Hematopoietic multipotent progenitor cell treated with erythropoietin and hydrocortisone succinate and interleukin-3 and kit ligand, for 15 days (in vitro differentiated cells): ENCODE results near the gene EPAS1.
"Not testable (repeated sequence)": the region's sequence is repeated elsewhere in the genome, so short reads cannot be mapped to it uniquely, and the experiment has no call there.

Source experiments
- DNase-seq: peaks from one replicate; pipeline ENCODE4 v3.0.0-alpha.2; 2015; ENCODE audit warnings: low spot score

The EPAS1 gene

DNA sequence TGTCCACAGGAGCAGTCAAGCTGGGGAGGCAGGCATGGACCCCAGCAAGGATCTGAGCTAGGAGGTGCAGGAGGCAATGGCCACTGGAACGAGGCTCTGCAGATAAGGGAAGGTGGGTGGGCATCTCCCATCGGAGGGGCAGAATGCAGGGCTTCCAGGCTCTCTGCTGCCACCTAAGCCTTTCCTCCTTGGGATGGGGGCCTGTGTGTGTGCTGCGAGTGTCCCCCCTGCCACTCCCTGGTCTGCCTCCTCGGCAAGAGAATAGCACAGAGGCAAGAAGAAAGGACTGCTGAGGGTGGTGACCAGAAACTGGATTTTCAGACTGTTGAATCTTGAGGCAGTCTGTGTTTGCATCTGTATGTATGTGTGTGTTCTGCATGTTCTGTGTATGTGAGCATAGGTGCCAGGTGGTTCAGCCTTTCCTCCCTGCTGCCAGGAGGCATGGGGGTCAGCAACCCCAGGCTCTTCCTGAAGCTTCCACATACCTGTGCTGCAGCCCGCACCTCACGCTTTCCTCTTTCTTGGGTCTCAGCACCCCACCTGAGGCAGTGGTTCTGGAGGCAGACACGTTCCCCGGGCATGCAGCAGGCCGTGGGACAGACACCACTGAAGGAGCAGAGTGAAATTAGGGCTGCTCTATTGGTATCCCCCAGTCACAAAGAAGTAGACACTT is 86.7 kb downstream of the EPAS1 start:
- DNase-seq, result no peak

DNA sequence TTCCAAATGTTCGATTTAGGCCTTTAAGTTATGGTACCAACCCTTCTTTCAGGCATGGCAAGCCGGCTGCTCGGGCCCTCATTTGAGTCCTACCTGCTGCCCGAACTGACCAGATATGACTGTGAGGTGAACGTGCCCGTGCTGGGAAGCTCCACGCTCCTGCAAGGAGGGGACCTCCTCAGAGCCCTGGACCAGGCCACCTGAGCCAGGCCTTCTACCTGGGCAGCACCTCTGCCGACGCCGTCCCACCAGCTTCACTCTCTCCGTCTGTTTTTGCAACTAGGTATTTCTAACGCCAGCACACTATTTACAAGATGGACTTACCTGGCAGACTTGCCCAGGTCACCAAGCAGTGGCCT is 87.2 kb downstream of the EPAS1 start:
- no peak for DNase-seq

DNA sequence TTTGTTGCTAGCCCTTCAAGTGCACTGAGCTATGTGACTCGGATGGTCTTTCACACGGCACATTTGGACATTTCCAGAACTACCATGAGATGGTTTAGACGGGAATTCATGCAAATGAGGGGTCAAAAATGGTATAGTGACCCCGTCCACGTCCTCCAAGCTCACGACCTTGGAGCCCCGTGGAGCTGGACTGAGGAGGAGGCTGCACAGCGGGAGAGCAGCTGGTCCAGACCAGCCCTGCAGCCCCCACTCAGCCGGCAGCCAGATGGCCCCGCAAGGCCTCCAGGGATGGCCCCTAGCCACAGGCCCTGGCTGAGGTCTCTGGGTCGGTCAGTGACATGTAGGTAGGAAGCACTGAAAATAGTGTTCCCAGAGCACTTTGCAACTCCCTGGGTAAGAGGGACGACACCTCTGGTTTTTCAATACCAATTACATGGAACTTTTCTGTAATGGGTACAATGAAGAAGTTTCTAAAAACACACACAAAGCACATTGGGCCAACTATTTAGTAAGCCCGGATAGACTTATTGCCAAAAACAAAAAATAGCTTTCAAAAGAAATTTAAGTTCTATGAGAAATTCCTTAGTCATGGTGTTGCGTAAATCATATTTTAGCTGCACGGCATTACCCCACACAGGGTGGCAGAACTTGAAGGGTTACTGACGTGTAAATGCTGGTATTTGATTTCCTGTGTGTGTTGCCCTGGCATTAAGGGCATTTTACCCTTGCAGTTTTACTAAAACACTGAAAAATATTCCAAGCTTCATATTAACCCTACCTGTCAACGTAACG is 88.8 kb downstream of the EPAS1 start:
- no peak for DNase-seq

- no peak for DNase-seq
Measured at GRCh38 chr2:46386763-46387162, 89.6 kb downstream of the EPAS1 start.

GRCh38 chr2:46387292-46387691 is 90.1 kb downstream of the EPAS1 start:
- no peak for DNase-seq

DNA sequence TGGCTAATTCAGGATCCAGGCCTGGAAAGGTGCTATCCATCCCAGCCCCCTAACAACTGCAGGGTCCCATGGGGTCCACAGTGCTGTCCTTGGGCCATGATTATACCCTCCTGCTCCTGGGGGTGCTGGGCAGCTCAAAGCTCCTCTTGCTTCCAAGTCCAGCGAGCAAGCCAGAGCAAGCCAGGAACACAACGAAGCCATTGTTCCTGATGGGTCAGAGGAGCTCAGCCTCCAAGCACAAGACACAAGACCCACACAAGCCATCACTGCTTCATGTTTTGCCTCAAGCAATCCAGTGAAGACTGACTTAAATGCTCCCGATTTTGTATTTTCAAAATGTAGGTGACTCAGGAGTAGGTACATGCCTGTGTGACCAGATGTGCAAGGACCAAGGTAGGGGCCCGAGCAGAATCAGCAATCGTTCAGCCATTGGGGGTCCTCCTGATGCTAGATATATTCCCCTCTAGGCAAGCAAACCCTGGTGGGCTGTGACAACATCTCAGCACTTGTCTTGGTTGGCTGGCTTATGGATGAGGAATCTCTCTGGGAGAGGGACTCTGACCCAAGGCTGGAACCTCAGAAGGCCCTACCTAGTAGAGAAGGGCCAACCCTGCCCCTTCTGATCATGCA is 90.8 kb downstream of the EPAS1 start:
- DNase-seq, result no peak

GRCh38 chr2:46388881-46389280 is 91.7 kb downstream of the EPAS1 start:
- no peak for DNase-seq

DNA sequence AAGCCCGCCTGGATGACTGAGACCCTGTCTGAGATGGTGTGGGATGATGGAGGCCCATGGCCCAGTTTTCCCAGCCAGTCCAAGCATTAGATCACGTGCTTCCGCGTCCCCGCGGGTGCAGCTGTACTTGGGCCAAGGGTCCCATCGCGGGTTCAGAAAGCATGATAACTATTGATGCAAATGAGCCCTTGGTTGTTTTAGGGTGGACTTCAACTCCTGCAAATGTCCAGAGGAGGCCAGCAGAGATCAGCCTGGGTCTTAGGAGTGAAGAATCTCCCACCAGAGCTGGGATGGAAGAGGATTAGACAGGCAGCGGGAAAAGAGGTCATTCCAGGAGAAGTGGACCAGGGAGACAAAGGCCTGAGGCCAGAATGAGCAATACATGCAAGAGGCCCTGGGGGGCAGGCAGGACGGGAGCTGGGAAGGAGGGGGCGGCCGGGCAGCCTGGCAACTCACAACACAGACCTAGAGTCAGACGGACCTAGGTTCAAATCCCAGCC is 92.3 kb downstream of the EPAS1 start:
- no peak for DNase-seq

DNA sequence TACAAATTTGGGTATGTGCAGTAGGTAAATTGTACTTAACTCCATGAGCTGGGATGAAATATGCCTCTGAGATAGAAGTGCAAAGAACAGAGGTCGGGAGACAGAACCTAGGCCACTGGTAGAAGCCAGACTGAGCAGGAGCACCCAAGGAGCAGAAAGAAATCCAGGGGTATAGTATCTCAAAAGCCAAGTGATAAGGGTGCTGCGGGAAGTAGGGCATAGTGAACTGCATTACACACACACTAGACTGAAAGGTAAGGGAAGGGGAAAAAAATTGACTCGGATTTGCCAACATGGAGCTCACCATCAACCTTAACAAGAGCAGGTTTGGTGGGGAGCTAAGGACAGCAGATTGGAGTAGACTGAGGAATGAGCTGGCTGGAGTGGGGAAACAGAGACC is 92.8 kb downstream of the EPAS1 start:
- no peak for DNase-seq

GRCh38 chr2:46390901-46391395 is 93.7 kb downstream of the EPAS1 start:
- DNase-seq, result no peak

GRCh38 chr2:46392561-46393346 is 95.5 kb downstream of the EPAS1 start:
- no peak for DNase-seq

DNA sequence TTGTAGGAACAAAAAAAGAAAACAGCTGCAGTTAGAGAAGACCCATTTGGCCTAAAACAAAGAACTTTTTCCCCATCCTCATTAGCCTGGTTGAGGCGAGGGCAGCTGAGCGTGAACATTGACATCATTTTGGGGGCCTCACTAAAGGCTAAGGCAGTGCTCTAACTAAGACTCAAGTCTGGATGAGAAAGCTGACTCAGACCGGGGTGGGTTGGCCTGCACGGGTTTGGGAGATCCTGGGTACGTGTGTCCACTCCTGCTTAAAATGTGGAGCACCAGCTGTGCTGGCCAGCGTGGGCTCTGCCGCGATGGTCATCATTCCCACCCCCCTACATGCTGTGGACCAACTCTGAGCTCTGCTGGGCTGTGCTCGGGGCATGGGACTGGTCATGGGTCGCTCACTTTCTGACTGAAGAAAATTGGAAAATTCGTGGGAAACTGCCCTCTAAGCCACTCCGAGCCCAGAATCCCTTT is 96.2 kb downstream of the EPAS1 start:
- DNase-seq, result no peak

- no peak for DNase-seq
Measured at GRCh38 chr2:46393865-46394264, 96.7 kb downstream of the EPAS1 start.

- DNase-seq, result no peak
Measured at GRCh38 chr2:46394649-46395510, 97.7 kb downstream of the EPAS1 start.

- not testable (repeated sequence) for DNase-seq
Measured at GRCh38 chr2:46395730-46396129, 98.5 kb downstream of the EPAS1 start.

- DNase-seq, result no peak
Measured at GRCh38 chr2:46400016-46400415, 102.8 kb downstream of the EPAS1 start.

DNA sequence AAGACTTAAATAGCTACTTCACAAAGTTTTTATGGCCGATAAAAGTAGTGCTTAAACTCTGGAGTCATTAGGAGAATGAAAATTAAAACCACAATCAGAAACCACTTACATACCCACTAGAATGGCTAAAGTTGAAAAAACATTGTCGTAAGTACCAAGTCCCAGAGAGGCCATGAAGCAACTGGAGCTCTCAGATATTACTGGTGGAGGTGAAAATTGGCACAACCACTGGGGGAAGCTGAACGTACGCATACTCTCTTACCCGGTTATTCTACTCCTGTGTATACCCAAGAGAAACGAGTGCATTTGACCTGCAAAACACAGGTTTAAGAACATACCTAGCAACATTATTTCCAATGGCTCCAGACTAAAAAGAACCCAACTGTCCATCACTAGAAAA is 105.7 kb downstream of the EPAS1 start:
- no peak for DNase-seq

- no peak for DNase-seq
Measured at GRCh38 chr2:46404181-46404759, 107.1 kb downstream of the EPAS1 start.

DNA sequence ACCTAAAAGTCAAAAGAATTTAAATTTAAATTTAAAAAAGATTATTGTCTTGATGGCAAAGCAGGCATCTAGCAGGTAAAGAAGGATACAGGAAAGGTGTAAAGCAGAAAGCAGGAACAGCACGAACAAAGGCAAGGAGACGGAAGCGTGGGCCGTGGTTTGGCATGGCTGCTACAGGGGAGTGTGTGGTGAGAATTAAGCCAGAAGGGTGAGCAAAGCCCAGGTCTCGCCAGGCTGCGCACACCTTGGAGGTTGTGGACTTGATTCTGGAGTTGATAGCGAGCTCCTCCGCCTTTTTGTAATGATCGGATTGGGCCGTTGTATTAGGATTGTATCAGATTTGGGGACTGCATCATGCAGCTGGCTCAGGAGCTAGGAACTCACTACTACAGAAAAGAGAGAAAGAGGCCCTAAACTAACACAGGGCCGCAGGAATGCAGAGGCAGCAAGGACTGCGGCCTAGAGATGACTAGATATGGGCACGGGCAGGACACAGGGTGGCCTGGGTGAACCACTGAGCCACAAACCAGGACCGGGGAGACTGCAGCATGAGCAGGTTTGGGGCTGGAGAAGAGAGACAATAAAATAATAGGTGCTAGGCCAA is 110.7 kb downstream of the EPAS1 start:
- DNase-seq, result no peak

GRCh38 chr2:46409756-46410155 is 112.5 kb downstream of the EPAS1 start:
- no peak for DNase-seq
